T-helper 22 cell (primary cell): ENCODE data around the gene KCNC1.

ENCODE experiments used
- DNase-seq: peaks from one replicate; pipeline ENCODE4 v3.0.0-alpha.2; 2020; ENCODE audit warnings: low read depth

KCNC1 gene

GRCh38 chr11:17755891-17756290, 21.3 kb downstream of the KCNC1 start:
- no peak for DNase-seq

GRCh38 chr11:17760102-17761029, 25.8 kb downstream of the KCNC1 start:
- no peak for DNase-seq

- no peak for DNase-seq
These were observed 27.9 kb downstream of the KCNC1 start for GRCh38 chr11:17762309-17762974.

- no peak for DNase-seq
These were observed 28.7 kb downstream of the KCNC1 start for GRCh38 chr11:17763244-17763643.

GRCh38 chr11:17763703-17764102, 29.1 kb downstream of the KCNC1 start:
- no peak for DNase-seq

- no peak for DNase-seq
These were observed 30.1 kb downstream of the KCNC1 start for GRCh38 chr11:17764446-17765218.

GRCh38 chr11:17765356-17766072, 30.9 kb downstream of the KCNC1 start:
- no peak for DNase-seq

- DNase-seq, result no peak
These were observed 31.4 kb downstream of the KCNC1 start for GRCh38 chr11:17766073-17766359.

- DNase-seq, result no peak
These were observed 32.0 kb downstream of the KCNC1 start for GRCh38 chr11:17766590-17766989.

- DNase-seq, result no peak
These were observed 32.8 kb downstream of the KCNC1 start for GRCh38 chr11:17767301-17767885.

- DNase-seq, result no peak
These were observed 33.3 kb downstream of the KCNC1 start for GRCh38 chr11:17767914-17768313.

- DNase-seq, result no peak
These were observed 34.0 kb downstream of the KCNC1 start for GRCh38 chr11:17768547-17768946.

- DNase-seq, result no peak
These were observed 34.6 kb downstream of the KCNC1 start for GRCh38 chr11:17769218-17769617.

- DNase-seq, result no peak
These were observed 35.6 kb downstream of the KCNC1 start for GRCh38 chr11:17770048-17770652.

GRCh38 chr11:17770917-17771316, 36.3 kb downstream of the KCNC1 start:
- DNase-seq, result no peak

GRCh38 chr11:17771415-17771814, 36.8 kb downstream of the KCNC1 start:
- DNase-seq, result no peak

- no peak for DNase-seq
These were observed 37.3 kb downstream of the KCNC1 start for GRCh38 chr11:17771841-17772401.

GRCh38 chr11:17772704-17773600, 38.4 kb downstream of the KCNC1 start:
- no peak for DNase-seq

GRCh38 chr11:17773674-17774073, 39.1 kb downstream of the KCNC1 start:
- no peak for DNase-seq
